Measurements from ENCODE around the gene PCCB.
A peak's percentile ranks its signal among the peaks of the same experiment; 100 is the strongest.

The PCCB gene

GRCh38 chr3:136280961-136281360, 30.8 kb downstream of the PCCB start:
- Histone ChIP-seq H3K4me3 (ENCODE audit: low read length) (no peak overlapping the region), H3K27me3 (ENCODE audit: control insufficient read depth, insufficient read depth, low read length) (no peaks in the 10 kb centered on the region), H3K27ac (ENCODE audit: low read length) (no peak overlapping the region), H3K9me3 (ENCODE audit: control insufficient read depth, insufficient read depth, low read length) (no peaks in the 10 kb centered on the region), H3K36me3 (ENCODE audit: control insufficient read depth, insufficient read depth, low read length) (0 out of 2 replicates have a peak, but pooled peaks cover 2% of the 10 kb centered on the region), H3K4me1 (ENCODE audit: control insufficient read depth, insufficient read depth, low read length) (no peaks in the 10 kb centered on the region)
- no CpG with 5 or more reads among the region's 2 CpGs for WGBS (ENCODE audit: insufficient coverage, insufficient read length)
- no peak for DNase-seq (ENCODE audit: low read depth, low spot score)

GRCh38 chr3:136281966-136282520, 31.9 kb downstream of the PCCB start:
- no peaks in the 10 kb centered on the region for H3K9me3 ChIP-seq (ENCODE audit: control insufficient read depth, insufficient read depth, low read length)
- 0 out of 2 replicates have a peak, but pooled peaks cover 2% of the 10 kb centered on the region for H3K36me3 ChIP-seq (ENCODE audit: control insufficient read depth, insufficient read depth, low read length)
- H3K4me3 ChIP-seq (ENCODE audit: low read length): no peak overlapping the region
- no peaks in the 10 kb centered on the region for H3K4me1 ChIP-seq (ENCODE audit: control insufficient read depth, insufficient read depth, low read length)
- no peak for DNase-seq (ENCODE audit: low read depth, low spot score)
- no peaks in the 10 kb centered on the region for H3K27me3 ChIP-seq (ENCODE audit: control insufficient read depth, insufficient read depth, low read length)
- H3K27ac ChIP-seq (ENCODE audit: low read length): no peak overlapping the region
- no CpG with 5 or more reads among the region's 1 CpG for whole genome bisulfite sequencing (ENCODE audit: insufficient coverage, insufficient read length)

DNA sequence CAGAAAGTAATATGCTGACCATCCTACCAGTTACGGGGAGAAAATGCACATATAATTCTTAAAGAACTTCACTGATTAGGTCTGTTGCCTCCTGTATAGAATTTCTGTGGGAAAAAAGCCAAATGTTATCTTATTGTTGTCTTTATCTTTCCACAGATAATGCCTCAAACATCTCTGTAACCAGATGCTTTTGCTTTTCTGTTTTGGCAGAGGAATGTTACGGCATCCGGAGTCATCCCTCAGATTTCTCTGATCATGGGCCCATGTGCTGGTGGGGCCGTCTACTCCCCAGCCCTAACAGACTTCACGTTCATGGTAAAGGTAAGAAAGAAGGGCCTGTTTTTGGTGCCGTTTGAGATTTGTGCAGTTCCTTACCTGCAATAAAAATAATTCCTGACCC, 33.5 kb downstream of the PCCB start:
- H3K9me3 ChIP-seq (ENCODE audit: control insufficient read depth, insufficient read depth, low read length): no peaks in the 10 kb centered on the region
- WGBS (ENCODE audit: insufficient coverage, insufficient read length): no CpG with 5 or more reads among the region's 6 CpGs
- no peaks in the 10 kb centered on the region for H3K27me3 ChIP-seq (ENCODE audit: control insufficient read depth, insufficient read depth, low read length)
- no peak for DNase-seq (ENCODE audit: low read depth, low spot score)
- 0 out of 2 replicates have a peak, but pooled peaks cover 2% of the 10 kb centered on the region for H3K36me3 ChIP-seq (ENCODE audit: control insufficient read depth, insufficient read depth, low read length)
- H3K4me3 ChIP-seq (ENCODE audit: low read length): no peak overlapping the region
- H3K27ac ChIP-seq (ENCODE audit: low read length): no peak overlapping the region
- H3K4me1 ChIP-seq (ENCODE audit: control insufficient read depth, insufficient read depth, low read length): no peaks in the 10 kb centered on the region

GRCh38 chr3:136291302-136291701, 41.2 kb downstream of the PCCB start:
- no peaks in the 10 kb centered on the region for H3K27me3 ChIP-seq (ENCODE audit: control insufficient read depth, insufficient read depth, low read length)
- H3K9me3 ChIP-seq (ENCODE audit: control insufficient read depth, insufficient read depth, low read length): no peaks in the 10 kb centered on the region
- no peak overlapping the region for H3K4me3 ChIP-seq (ENCODE audit: low read length)
- H3K27ac ChIP-seq (ENCODE audit: low read length): no peak overlapping the region
- DNase-seq (ENCODE audit: low read depth, low spot score): no peak
- no CpG with 5 or more reads among the region's 5 CpGs for WGBS (ENCODE audit: insufficient coverage, insufficient read length)
- no peaks in the 10 kb centered on the region for H3K36me3 ChIP-seq (ENCODE audit: control insufficient read depth, insufficient read depth, low read length)
- no peaks in the 10 kb centered on the region for H3K4me1 ChIP-seq (ENCODE audit: control insufficient read depth, insufficient read depth, low read length)

DNA sequence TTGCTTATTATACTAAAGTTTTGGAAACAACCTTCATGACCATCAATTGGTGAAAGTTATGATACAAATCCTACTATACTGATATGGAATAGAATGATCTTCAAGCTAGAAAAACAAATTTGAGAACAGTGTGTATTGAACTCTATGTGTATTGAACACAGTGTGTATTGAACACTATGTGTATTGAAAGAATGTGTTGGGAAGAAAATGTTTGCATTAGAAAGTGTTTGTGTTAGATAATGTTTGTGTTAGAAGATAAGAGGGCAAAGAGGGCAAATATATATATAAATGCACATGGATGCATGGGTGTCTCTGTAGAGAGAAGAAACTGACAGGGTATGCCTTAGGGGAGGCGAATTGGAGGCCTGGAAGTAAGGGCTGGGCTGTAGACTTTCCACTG, 42.4 kb downstream of the PCCB start:
- no peaks in the 10 kb centered on the region for H3K36me3 ChIP-seq (ENCODE audit: control insufficient read depth, insufficient read depth, low read length)
- DNase-seq (ENCODE audit: low read depth, low spot score): no peak
- peaks cover 4% of the 10 kb centered on the region; the same call in 1 of the 2 replicates for H3K4me1 ChIP-seq (ENCODE audit: control insufficient read depth, insufficient read depth, low read length)
- H3K27me3 ChIP-seq (ENCODE audit: control insufficient read depth, insufficient read depth, low read length): no peaks in the 10 kb centered on the region
- H3K9me3 ChIP-seq (ENCODE audit: control insufficient read depth, insufficient read depth, low read length): no peaks in the 10 kb centered on the region
- WGBS (ENCODE audit: insufficient coverage, insufficient read length): no CpG with 5 or more reads among the region's 1 CpG
- no peak overlapping the region for H3K27ac ChIP-seq (ENCODE audit: low read length)
- no peak overlapping the region for H3K4me3 ChIP-seq (ENCODE audit: low read length)

- no peaks in the 10 kb centered on the region for H3K27me3 ChIP-seq (ENCODE audit: control insufficient read depth, insufficient read depth, low read length)
- no peaks in the 10 kb centered on the region for H3K36me3 ChIP-seq (ENCODE audit: control insufficient read depth, insufficient read depth, low read length)
- H3K9me3 ChIP-seq (ENCODE audit: control insufficient read depth, insufficient read depth, low read length): no peaks in the 10 kb centered on the region
- no CpG with 5 or more reads among the region's 2 CpGs for WGBS (ENCODE audit: insufficient coverage, insufficient read length)
- DNase-seq (ENCODE audit: low read depth, low spot score): no peak
- no peak overlapping the region for H3K4me3 ChIP-seq (ENCODE audit: low read length)
- peaks cover 4% of the 10 kb centered on the region; the same call in 1 of the 2 replicates for H3K4me1 ChIP-seq (ENCODE audit: control insufficient read depth, insufficient read depth, low read length)
- no peak overlapping the region for H3K27ac ChIP-seq (ENCODE audit: low read length)
Measured at GRCh38 chr3:136293279-136293678, 43.1 kb downstream of the PCCB start.

GRCh38 chr3:136294176-136294575, 44.0 kb downstream of the PCCB start:
- Histone ChIP-seq H3K27ac (ENCODE audit: low read length) (no peak overlapping the region), H3K4me3 (ENCODE audit: low read length) (no peak overlapping the region), H3K4me1 (ENCODE audit: control insufficient read depth, insufficient read depth, low read length) (peaks cover 4% of the 10 kb centered on the region; the same call in 1 of the 2 replicates), H3K9me3 (ENCODE audit: control insufficient read depth, insufficient read depth, low read length) (no peaks in the 10 kb centered on the region), H3K36me3 (ENCODE audit: control insufficient read depth, insufficient read depth, low read length) (no peaks in the 10 kb centered on the region), H3K27me3 (ENCODE audit: control insufficient read depth, insufficient read depth, low read length) (no peaks in the 10 kb centered on the region)
- WGBS (ENCODE audit: insufficient coverage, insufficient read length): no CpG with 5 or more reads among the region's 1 CpG
- DNase-seq (ENCODE audit: low read depth, low spot score): no peak

- WGBS (ENCODE audit: insufficient coverage, insufficient read length): no CpG with 5 or more reads among the region's 5 CpGs
- Histone ChIP-seq H3K36me3 (ENCODE audit: control insufficient read depth, insufficient read depth, low read length) (peaks cover 3% of the 10 kb centered on the region; the same call in 1 of the 2 replicates), H3K27ac (ENCODE audit: low read length) (no peak overlapping the region)
Measured at GRCh38 chr3:136296960-136297359, 46.8 kb downstream of the PCCB start.

DNA sequence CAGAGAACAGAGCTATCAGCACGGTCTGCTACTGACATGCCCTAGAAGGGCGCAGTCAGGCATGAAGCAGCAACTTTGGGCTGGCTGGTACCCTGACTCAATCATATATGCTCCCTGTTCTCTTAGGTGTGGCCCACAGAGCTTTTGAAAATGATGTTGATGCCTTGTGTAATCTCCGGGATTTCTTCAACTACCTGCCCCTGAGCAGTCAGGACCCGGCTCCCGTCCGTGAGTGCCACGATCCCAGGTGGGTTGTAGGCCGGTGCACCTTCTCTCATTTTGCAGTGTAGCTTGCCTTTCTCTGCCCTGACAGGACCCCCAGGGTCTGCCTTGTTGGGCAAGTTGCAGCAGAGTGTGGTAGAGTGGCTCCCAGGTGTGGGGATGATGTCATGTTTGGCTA, 47.7 kb downstream of the PCCB start:
- Histone ChIP-seq H3K4me1 (ENCODE audit: control insufficient read depth, insufficient read depth, low read length) (peaks cover 4% of the 10 kb centered on the region; the same call in 1 of the 2 replicates), H3K27me3 (ENCODE audit: control insufficient read depth, insufficient read depth, low read length) (no peaks in the 10 kb centered on the region), H3K9me3 (ENCODE audit: control insufficient read depth, insufficient read depth, low read length) (no peaks in the 10 kb centered on the region), H3K4me3 (ENCODE audit: low read length) (no peak overlapping the region), H3K36me3 (ENCODE audit: control insufficient read depth, insufficient read depth, low read length) (peaks cover 3% of the 10 kb centered on the region; the same call in 1 of the 2 replicates), H3K27ac (ENCODE audit: low read length) (no peak overlapping the region)
- no CpG with 5 or more reads among the region's 8 CpGs for WGBS (ENCODE audit: insufficient coverage, insufficient read length)
- DNase-seq (ENCODE audit: low read depth, low spot score): no peak

More at GRCh38 chr3:136296960-136297359, 46.8 kb downstream of the PCCB start:
- DNase-seq (ENCODE audit: low read depth, low spot score): peak; percentile 25
- Histone ChIP-seq H3K9me3 (ENCODE audit: control insufficient read depth, insufficient read depth, low read length) (no peaks in the 10 kb centered on the region), H3K4me1 (ENCODE audit: control insufficient read depth, insufficient read depth, low read length) (peaks cover 4% of the 10 kb centered on the region; the same call in 1 of the 2 replicates), H3K27me3 (ENCODE audit: control insufficient read depth, insufficient read depth, low read length) (no peaks in the 10 kb centered on the region), H3K4me3 (ENCODE audit: low read length) (no peak overlapping the region)

- no peaks in the 10 kb centered on the region for H3K27me3 ChIP-seq (ENCODE audit: control insufficient read depth, insufficient read depth, low read length)
- no CpG with 5 or more reads among the region's 2 CpGs for WGBS (ENCODE audit: insufficient coverage, insufficient read length)
- DNase-seq (ENCODE audit: low read depth, low spot score): no peak
- peaks cover 3% of the 10 kb centered on the region; the same call in 1 of the 2 replicates for H3K36me3 ChIP-seq (ENCODE audit: control insufficient read depth, insufficient read depth, low read length)
- no peak overlapping the region for H3K4me3 ChIP-seq (ENCODE audit: low read length)
- no peak overlapping the region for H3K27ac ChIP-seq (ENCODE audit: low read length)
- peaks cover 4% of the 10 kb centered on the region; the same call in 1 of the 2 replicates for H3K4me1 ChIP-seq (ENCODE audit: control insufficient read depth, insufficient read depth, low read length)
- no peaks in the 10 kb centered on the region for H3K9me3 ChIP-seq (ENCODE audit: control insufficient read depth, insufficient read depth, low read length)
Measured at GRCh38 chr3:136300444-136300843, 50.3 kb downstream of the PCCB start.

GRCh38 chr3:136305879-136306278, 55.7 kb downstream of the PCCB start:
- WGBS (ENCODE audit: insufficient coverage, insufficient read length): no CpG with 5 or more reads among the region's 1 CpG
- H3K4me1 ChIP-seq (ENCODE audit: control insufficient read depth, insufficient read depth, low read length): no peaks in the 10 kb centered on the region
- no peak overlapping the region for H3K27ac ChIP-seq (ENCODE audit: low read length)
- peaks cover 2% of the 10 kb centered on the region; the same call in 1 of the 2 replicates for H3K36me3 ChIP-seq (ENCODE audit: control insufficient read depth, insufficient read depth, low read length)
- no peaks in the 10 kb centered on the region for H3K9me3 ChIP-seq (ENCODE audit: control insufficient read depth, insufficient read depth, low read length)
- no peaks in the 10 kb centered on the region for H3K27me3 ChIP-seq (ENCODE audit: control insufficient read depth, insufficient read depth, low read length)
- no peak overlapping the region for H3K4me3 ChIP-seq (ENCODE audit: low read length)
- no peak for DNase-seq (ENCODE audit: low read depth, low spot score)

All from iPS DF 6.9 (cell line).